GM10248 (cell line): ENCODE results near the gene ADGRE2.

ENCODE experiments used
- CTCF ChIA-PET: fragments of 300-600 bp; sonication (Branson Sonifier 250); formaldehyde crosslinking; extraction: SDS; loops from one replicate; lab custom pipeline; 2021; ENCODE audit warnings: antibody characterized with exemption; lab: Yijun Ruan, JAX
- POLR2A ChIA-PET: fragments of 350-650 bp; sonication (Branson Sonifier 250); formaldehyde crosslinking; extraction: SDS; loops from one replicate; lab custom pipeline; 2020; ENCODE audit warnings: antibody characterized with exemption; lab: Yijun Ruan, JAX
- DNase-seq: peaks from one replicate; pipeline ENCODE4 v3.0.0; 2012; ENCODE audit errors: extremely low spot score
- CTCF ChIP-seq: IDR thresholded peaks from 2 replicates; pipeline ENCODE4 v1.5.1; 2012; ENCODE audit warnings: mild to moderate bottlenecking, low read depth; ENCODE audit errors: extremely low read depth, missing control alignments, control extremely low read depth

Gene ADGRE2

DNA sequence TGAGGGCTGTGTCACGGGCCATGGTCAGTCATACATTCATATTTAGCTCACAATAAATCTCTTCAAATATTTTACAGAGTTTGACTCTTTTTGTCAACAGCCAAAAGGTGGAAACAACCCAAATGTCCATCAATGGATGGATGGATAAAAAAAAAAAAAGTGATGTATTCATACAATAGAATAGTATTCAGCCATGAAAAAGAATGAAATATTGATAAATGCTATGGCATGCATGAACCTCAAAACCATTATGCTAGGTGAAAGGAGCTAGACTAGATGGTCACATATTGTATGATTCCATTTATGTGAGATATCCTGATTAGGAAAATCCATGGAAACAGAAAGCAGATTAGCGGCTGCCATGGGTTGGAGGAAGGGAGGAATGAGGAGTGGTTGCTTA, 16.2 kb downstream of the ADGRE2 start:
- CTCF ChIA-PET: no interaction called here
- POLR2A ChIA-PET: interaction anchor here (0.6 kb wide), 1 partner anchor 218 kb away, joined by 3 read pairs; no protein-coding TSS in a partner anchor
- DNase-seq: no peak
- no peak for TF ChIP-seq CTCF

DNA sequence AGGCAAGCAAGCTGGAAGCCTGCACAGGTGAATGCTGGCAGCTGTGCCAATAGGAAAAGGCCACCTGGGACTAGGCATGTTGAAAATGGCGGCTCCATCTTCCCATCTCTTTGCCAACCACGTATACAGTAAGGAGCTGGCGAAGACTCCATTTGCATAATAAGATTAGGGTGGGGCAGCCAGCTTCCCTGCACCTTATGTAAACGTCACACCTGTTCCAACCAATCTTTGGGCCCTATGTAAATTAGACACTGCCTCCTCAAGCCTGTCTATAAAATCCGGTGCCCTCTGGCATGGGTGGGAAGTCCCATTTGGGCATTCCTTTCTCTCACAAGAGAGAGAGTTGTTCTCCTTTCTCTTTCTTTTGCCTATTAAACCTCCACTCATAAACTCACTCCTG, 16.8 kb downstream of the ADGRE2 start:
- ChIA-PET POLR2A (no interaction called here), CTCF (no interaction called here)
- DNase-seq: no peak
- TF ChIP-seq CTCF: no peak

GRCh38 chr19:14758816-14759215, 19.5 kb downstream of the ADGRE2 start:
- ChIA-PET POLR2A (no interaction called here), CTCF (interaction anchor here (2.5 kb wide), 1 partner anchor 18 kb away, joined by 6 read pairs; no protein-coding TSS in a partner anchor)
- DNase-seq: no peak
- no peak for TF ChIP-seq CTCF

- CTCF ChIA-PET: interaction anchor here (1.6 kb wide), 1 partner anchor 11 kb away, joined by 5 read pairs; no protein-coding TSS in a partner anchor
- POLR2A ChIA-PET: no interaction called here
- no peak for DNase-seq
- no peak for TF ChIP-seq CTCF
Observed at GRCh38 chr19:14748601-14749000, 29.8 kb downstream of the ADGRE2 start.

DNA sequence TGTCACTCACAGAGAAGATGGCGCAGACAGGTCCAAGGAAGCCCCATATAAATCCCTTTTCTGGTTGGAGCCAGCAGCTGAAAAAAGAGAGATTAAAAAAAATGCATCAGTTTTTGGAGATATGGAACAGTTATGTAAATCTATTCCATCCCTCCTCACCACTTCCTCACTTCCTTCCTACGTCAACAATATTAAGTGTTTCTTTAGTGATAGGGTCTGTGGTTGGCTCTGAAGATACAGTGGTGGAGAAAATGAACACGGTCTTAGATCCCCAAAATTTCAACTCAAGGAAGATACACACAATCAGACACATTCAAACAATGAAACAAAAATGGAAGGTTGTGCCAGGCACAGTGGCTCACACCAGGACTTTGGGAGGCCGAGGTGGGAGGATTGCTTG, 31.5 kb downstream of the ADGRE2 start:
- POLR2A ChIA-PET: interaction anchor here (0.5 kb wide), 1 partner anchor 140 kb away, joined by 4 read pairs; no protein-coding TSS in a partner anchor
- CTCF ChIA-PET: no interaction called here
- TF ChIP-seq CTCF: no peak
- DNase-seq: no peak

DNA sequence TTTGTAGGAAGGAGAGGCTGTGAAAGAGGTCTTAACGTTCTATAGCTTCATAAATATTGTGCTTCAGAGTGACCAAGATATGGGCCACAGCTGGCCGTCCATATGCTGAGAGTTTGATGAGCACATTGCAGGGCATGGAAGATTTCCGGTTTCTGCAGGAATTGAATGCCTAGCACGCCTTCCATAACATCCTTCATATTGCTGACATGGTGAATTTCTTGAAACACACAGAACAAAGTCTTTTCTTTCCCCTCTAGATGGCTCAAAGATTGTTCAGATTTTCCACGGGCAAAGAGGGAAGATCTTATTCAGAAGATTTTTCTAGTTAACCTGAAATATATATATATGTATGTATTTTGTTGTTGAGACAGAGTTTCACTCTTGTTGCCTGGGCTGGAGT, 42.4 kb downstream of the ADGRE2 start:
- no peak for DNase-seq
- no peak for TF ChIP-seq CTCF
- CTCF ChIA-PET: interaction anchor here (1.3 kb wide), 1 partner anchor 30 kb away, joined by 4 read pairs; no protein-coding TSS in a partner anchor
- POLR2A ChIA-PET: no interaction called here

DNA sequence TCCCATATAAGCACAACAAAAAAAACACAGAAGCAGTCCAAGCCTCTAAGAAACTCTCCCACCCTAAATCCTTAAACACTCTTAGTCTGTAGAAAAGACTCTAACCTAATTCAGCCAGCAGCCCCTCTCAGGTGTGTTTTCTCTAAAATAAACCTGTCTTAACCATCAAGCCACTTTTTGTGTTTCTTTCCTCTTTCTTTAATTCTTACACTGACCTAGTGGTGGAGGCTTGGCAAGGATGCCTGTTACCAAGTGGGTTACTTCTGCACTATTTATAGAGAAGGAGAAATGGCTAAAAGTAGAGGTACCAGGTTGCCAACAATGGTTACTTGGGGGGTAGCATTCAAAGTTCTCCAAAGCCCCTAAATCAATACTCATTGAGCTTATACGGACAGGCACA, 44.8 kb downstream of the ADGRE2 start:
- TF ChIP-seq CTCF: no peak
- ChIA-PET CTCF (no interaction called here), POLR2A (no interaction called here)
- DNase-seq: no peak
